GM13976 (cell line): ENCODE data around the gene SFPQ.
A peak's percentile ranks its signal among the peaks of the same experiment; 100 is the strongest.

ENCODE experiments used
- DNase-seq: peaks from one replicate; pipeline ENCODE4 v3.0.0; 2012; ENCODE audit warnings: low spot score
- in situ Hi-C: fragments of 300-500 bp; cut with MboI; formaldehyde crosslinking; loops from one replicate; pipeline ENCODE4 v1.12.0; 2022; ENCODE audit warnings: low sequenced_read_pairs, mixed read lengths, inconsistent platforms; ENCODE audit not compliant: unreplicated experiment
- TF ChIP-seq, protein P1 (sequence below): IDR thresholded peaks from 2 replicates; pipeline ENCODE4 v1.5.1; 2012; ENCODE audit warnings: borderline replicate concordance, mild to moderate bottlenecking; ENCODE audit not compliant: insufficient read depth; ENCODE audit errors: extremely low read depth, missing control alignments, control extremely low read depth

SFPQ gene

DNA sequence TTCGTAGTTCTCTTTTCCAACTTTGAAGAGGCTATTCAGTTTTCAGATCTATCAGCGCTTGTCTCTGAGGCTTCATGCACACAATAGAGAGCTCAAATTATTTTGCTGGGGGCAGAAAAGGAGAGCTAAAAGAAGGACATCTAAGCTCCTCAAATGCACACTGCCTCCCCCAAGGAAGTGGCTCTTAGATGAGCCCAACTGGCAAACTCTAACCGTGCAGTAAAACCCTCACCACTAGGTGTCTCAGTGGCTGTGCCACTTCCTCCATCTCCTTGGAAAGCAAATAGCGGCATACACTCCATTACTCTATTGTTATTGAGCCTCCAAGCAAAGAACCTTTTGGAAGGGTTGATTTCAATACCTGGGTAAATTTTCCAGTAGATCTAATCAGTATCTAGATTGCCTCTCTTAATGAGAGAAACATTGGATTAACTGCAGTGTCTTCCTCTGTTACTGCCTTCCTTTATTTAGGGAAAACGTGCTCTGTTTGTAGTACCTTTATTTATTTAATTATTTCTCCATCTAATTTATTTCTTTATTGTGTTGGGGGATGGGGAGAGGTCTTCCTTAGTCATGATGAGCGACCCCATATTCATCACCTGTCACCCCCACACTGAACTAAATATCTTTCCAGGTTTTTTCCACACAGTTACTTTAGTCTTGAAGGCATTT lies 9.2 kb upstream of the SFPQ start:
- TF ChIP-seq, protein P1, sequence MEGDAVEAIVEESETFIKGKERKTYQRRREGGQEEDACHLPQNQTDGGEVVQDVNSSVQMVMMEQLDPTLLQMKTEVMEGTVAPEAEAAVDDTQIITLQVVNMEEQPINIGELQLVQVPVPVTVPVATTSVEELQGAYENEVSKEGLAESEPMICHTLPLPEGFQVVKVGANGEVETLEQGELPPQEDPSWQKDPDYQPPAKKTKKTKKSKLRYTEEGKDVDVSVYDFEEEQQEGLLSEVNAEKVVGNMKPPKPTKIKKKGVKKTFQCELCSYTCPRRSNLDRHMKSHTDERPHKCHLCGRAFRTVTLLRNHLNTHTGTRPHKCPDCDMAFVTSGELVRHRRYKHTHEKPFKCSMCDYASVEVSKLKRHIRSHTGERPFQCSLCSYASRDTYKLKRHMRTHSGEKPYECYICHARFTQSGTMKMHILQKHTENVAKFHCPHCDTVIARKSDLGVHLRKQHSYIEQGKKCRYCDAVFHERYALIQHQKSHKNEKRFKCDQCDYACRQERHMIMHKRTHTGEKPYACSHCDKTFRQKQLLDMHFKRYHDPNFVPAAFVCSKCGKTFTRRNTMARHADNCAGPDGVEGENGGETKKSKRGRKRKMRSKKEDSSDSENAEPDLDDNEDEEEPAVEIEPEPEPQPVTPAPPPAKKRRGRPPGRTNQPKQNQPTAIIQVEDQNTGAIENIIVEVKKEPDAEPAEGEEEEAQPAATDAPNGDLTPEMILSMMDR: peak; percentile 75
- DNase-seq: peak; percentile 70
- in situ Hi-C loops: no loop called here

GRCh38 chr1:35201631-35202030 lies 8.7 kb upstream of the SFPQ start:
- no peak for DNase-seq
- TF ChIP-seq, protein P1: no peak
- in situ Hi-C loops: no loop called here

DNA sequence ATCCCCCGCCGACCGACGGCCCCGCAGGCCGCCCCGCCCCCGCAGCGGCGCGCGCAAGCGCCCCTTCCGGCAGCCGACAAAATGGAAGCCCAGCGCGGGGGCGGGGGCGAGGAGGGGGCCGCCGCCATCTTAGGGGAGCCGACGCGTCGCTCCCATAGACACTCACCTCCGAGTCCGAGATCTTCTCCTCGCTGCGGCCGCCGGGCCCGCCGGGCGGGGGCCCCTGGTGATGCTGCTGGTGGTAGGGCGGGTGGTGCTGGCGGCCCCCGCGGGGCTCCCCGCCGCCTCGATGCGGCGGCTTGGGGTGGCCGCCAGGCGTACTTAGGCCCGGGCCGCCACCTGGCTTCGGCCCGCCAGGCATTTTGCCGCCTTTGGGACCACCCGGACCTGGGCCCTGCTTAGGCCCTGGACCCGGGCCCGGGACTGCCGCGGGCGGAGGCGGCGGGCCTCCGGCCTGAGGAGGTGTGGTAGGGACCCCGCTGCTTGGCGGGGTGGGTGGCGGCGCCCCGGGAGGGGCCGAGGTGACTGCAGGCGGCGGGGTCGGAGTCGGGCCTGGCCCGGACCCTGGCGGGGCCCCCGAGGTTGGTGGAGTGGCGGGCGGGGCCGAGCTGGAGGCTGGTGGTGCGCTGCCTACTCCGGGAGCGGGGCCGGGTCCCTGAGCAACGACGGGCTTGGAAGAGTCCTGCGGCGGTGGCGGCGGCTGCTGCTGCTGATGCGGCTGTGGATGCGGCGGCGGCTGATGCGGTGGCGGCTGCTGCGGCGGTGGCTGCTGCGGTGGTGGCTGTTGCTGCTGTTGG lies 691 bp downstream of the SFPQ start:
- TF ChIP-seq, protein P1: no peak
- peak; percentile 90 for DNase-seq
- in situ Hi-C loops: no loop called here

- in situ Hi-C loops: no loop called here
- TF ChIP-seq, protein P1: no peak
- DNase-seq: no peak
Measured at GRCh38 chr1:35191429-35192055, 1.4 kb downstream of the SFPQ start.

DNA sequence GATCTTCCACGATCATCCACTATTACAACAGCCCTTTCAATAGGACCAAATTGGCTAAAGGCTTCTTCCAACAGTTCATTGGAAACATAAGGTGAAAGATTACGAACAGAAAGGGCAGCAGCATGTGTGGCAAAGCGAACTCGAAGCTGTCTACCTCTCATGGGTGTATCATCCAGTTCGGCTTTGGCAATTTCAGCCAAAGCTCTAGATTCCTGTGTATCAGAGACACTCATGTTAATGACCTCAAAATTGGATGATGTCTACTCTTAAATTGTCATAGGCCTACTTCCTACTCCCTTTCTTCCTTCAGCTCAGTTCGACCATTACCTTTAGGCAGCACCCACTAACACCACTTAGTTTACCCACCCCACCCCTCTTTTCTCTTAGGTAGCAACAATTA lies 2.2 kb downstream of the SFPQ start:
- no peak for DNase-seq
- TF ChIP-seq, protein P1: no peak
- in situ Hi-C loops: no loop called here

DNA sequence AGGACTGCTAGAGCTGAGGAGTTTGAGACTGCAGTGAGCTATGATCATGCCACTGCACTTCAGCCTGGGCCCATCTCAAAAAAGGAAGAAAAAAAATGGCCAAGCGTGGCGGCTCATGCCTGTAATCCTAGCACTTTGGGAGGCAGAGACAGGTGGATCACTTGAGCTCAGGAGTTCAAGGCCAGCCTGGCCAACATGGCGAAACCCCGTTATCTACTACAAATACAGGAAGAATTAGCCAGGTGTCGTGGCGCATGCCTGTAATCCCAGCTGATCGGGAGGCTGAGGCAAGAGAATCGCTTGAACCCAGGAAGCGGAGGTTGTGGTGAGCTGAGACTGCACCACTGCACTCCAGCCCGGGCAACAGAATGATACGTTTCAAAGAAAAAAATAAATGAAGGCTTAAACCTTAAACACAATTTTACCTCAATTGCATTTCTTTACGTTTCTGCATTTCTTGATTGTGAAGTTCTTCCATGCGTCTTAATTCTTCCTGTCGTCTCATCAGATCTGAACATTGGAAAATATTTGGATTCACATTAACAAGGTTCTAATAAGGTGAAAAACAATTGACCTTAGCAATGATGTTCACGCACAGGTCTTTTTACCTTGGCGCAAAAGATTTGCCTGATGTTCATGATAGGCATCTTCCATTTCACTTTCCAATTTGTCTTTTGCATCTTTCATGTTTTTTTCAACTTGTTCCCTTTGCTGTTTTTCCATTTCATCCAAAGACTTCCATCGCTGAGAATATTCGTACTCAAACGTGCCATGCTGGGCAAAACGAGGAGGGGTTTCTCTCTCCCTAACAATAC lies 4.2 kb downstream of the SFPQ start:
- DNase-seq: no peak
- TF ChIP-seq, protein P1: no peak
- in situ Hi-C loops: no loop called here
